Stimulated activated CD4-positive, alpha-beta T cell treated with anti-CD3 and anti-CD28 coated beads, Interleukin-1b, Interleukin-23, amount 100 ng/mL, for 1 hour (primary cell): ENCODE results near the gene UBR3.
"Not testable (repeated sequence)": the region's sequence is repeated elsewhere in the genome, so short reads cannot be mapped to it uniquely, and the experiment has no call there.

Source experiments
- DNase-seq, 2 donors: peaks; one replicate each; pipeline ENCODE4 v3.0.0-alpha.2; 2020; ENCODE audit warnings: low read depth in 2 of 2

UBR3 gene

DNA sequence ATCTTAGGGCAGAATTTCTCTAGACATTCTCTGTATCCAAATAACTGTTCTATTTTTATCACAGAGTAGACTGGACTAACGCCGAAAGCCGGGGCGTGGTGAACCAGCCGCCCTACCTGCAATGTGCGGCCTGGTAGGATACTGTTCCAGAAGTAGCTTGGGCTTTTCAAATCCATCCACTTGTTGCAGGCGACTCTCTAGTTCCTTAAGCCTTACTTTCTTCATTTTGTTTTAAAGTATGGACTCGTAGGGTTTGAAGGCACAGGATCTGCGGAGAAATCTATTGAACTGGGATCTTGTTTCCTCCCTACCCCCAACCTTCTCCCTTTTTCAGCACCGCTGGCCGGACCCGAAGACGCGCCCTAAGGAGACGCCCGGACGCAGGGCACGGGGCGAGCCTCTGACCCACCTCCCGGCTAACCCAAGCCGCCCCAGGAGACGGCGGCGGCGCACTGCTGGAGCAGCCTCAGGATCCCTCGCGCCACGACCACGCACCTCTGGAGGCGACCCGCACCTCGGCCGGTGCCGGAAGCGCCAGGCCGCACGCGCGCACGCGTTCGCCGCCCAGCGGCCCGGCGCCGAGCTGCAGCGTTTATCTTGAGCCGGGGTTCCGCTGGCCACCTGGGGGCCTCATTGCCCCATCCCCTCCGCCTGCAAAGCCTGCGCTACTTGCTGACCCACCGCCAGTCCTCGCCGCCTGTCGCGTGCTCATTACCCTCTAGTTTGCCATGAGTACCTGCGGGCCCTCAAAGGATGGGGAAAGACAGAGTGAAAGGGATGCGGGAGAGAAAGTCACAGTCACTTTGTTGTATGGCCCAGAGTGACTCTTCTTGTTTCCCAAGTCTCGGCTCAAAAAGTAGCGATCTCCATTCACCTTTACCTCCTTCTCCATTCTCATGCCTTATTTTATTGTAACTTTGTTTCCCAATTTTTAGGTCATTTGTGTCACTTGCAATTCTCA is 2.6 kb upstream of the UBR3 start, which contains the start of gene METTL5:
METTL5 (minus strand) TSS at position 533 of the 961 bp plus-strand sequence; CDS start at position 225, 308 bp downstream.
- peak; percentile 12 to 60 for DNase-seq

DNA sequence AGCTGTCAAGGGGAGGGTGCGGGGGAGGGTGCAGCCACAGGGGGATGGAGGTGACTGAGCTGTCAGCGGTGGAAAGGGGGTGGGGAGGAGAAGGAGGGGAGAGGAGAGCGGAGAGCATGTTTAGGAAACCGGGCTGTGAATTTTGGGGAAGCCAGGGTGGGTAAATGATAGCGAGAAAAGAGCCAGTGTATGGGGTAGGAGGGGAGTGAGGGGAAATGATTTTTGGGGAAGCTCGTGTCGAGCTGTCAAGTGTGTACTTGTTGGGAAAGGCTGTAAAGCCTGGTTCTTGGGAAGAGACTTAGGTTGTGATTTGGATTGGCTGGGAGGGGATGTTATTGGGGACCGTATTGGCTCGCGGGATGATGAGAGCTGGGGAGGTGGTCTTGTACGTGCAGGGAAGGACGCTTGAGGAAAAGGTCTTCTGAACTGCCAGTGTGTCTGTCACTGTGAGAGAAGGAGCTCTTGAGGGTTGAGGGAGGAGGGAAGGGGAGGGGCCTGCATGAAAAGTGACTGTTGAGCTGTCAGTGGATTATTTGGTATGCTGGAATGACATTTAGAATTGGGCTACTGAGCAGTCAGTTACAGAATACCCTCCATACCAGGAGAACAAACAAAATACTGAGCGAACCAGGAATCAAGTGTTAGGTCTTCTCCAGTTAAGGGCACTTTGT is 1.0 kb downstream of the UBR3 start:
- no peak for DNase-seq

DNA sequence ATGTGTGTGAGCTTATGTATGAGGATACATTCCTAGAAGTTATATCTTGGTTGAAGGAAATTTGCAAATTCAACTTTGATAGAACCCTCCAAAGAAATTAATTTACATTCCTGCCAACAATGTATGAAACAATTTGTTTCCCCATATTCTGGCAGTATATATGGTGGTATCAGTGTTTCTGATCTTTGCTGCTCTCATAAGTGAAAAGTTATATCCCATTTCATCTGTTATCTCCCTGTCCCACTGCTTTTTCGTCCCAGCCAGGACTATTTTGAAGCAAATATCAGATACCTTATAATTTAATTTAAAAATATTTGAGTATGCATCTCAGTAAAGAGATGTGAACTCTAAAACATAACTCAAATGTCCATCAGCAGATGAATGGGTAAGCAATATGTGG is 7.1 kb downstream of the UBR3 start:
- DNase-seq, result no peak

DNA sequence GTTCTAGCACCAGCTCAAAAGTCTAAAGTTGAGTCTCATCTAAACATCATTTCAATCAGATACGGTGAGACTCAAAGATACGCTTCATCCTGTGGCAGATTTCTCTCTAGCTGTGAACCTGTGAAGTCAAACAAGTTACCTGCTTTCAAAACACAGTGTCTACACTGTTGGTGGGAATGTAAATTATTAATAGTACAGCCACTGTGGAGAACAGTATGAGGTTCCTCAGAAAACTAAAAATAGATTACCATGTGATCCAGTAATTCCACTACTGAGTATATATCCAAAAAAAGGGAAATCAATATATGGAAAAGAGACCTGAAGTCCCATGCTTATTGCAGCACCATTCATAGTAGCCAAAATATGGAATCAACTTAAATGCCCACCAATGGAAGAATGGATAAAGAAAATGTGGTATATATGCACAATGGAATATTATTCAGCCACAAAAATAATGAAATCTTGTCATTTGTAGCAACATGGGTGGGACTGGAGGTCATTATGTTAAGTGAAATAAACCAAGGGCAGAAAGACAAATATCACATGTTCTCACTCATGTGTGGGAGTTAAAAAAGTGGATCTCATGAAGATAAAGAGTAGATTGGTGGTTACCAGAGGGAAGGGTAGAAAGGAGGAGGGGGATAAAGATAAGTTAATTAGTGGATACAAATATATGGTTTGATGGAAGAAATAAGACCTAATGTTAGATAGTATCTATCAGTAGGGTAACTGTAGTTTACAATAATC is 11.7 kb downstream of the UBR3 start:
- no peak for DNase-seq

DNA sequence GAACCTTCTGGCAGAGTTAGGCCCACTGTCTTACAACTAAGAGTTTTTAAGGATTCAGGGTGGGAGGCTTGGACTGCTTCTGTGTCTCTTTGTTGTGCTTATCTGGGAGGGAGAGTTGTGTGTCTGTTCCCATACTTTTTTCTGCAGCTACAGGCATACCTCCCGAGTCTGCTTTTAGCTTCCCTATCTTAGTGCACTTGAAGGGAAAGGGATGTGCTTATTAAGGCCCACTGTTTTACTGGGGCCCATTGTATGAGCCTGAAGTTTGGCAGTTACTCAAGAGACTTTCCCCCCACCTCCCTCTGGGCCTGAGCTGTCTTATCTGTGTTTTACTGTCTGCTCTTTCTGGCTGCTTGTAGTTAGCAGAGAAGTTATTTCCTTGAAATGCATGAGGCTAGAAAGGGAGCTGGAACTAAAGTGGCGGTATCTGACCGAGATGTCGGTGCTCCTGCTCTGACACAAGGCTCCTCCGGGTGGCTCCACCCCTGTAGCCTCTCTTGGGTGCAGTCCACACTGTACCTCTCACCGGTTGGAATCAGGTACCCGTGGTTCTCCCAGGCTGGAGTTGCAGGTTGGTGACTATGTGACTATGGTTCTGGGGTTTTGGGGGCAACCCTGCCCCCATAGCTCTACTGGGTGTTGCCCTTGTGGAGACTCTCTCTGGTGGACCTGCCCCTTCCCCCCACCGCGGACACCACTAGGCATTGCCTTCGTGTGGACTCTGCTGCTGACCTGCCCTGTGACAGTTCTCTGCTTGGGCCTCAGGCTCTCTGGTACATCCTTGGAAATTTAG is 12.9 kb downstream of the UBR3 start:
- no peak for DNase-seq

DNA sequence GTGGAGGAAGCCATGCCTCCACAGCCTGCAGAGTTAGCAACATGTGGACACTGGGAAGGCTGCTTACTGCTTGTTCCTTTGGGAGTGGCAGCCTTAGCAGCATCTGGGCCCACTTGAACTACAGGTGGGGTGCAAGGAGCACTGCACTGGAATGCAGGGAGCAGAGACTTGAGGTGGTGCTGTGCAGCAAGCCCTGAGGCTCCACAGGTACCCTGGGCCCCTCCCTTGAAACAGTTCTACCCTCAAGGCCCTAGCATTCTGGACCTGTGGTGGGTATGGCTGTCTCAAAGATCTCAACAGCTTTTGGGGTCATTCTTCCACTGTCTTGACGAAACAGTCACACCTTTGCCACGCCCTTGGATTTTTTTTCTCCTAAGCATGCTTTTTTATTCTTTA is 13.5 kb downstream of the UBR3 start:
- no peak for DNase-seq

DNA sequence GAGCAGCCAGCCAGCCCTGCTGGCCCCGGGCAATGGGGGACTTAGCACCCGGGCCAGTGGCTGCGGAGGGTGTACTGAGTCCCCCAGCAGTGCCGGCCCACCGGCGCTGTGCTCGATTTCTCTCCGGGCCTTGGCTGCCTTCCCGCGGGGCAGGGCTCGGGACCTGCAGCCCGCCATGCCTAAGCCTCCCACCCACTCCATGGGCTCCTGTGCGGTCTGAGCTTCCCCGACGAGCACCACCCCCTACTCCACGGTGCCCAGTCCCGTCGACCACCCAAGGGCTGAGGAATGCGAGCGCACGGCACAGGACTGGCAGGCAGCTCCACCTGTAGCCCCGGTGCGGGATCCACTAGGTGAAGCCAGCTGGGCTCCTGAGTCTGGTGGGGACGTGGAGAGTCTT is 14.4 kb downstream of the UBR3 start:
- DNase-seq, result not testable (repeated sequence)

DNA sequence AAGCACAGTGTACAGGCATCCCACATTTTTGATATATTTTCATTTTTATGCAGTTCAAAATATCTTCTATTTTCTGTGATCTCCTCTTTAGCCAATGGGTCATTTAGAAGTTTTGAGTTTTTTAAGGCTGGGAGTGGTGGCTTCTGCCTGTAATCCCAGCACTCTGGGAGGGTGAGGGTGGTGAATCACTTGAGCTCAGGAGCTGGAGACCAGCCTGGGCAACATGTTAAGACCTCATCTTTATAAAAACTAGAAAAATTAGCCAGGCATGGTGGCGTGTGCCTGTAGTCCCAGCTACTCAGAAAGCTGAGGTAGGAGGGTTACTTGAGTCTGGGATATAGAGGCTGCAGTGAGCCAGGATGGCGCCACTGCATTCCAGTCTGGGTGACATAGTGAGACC is 17.8 kb downstream of the UBR3 start:
- DNase-seq, result no peak

DNA sequence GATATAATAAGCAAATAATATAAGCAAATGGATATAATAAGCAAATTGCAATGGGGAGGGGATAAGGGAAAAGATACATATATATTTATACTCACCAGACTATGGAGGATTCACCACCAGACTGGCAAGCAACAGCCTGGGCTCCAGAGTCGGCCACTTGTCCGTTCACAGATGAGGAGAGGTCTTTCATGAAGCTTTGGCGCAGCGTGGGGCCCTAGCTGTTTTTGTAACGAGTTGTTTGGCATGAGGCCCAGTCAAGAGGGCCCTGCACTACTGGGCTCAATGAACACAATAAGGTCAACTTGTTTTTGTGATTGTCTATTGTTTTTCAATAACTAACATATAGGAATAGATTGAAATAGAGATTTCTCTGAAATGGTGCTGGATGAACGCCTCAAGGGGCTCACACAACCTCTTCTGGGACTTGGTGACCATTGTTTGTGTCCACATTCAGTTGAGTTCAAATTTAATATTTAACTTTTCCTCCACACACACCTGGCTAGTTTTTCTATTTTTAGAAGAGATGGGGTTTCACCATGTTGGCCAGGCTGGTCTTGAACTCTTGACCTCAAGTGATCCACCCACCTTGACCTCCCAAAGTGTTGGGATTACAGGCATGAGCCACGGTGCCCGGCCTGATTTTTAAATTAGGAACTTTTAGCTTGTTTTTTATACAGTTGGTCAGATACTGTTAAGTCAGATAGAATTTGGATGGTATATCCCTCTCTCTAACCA is 21.9 kb downstream of the UBR3 start:
- DNase-seq, result not testable (repeated sequence)

DNA sequence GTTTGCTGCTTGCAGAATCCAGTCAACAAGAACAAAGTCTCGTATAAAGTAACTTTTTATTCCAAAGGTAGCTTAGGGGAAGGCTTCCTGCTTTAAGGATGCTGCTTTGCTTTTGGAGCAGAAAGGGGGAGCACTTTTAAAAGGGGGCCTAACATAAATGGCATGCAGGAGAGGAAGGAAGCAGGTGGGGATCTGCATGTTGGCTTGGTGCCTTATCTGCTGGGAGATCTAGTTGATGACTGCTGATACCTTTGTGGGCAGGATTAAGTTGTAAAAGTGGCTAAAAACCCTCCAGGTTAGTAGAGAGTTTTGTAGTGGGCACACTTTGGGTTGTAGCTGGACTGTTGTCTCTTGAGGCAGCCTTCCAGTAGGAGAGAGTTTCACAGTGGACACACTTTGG is 22.5 kb downstream of the UBR3 start:
- no peak for DNase-seq

DNA sequence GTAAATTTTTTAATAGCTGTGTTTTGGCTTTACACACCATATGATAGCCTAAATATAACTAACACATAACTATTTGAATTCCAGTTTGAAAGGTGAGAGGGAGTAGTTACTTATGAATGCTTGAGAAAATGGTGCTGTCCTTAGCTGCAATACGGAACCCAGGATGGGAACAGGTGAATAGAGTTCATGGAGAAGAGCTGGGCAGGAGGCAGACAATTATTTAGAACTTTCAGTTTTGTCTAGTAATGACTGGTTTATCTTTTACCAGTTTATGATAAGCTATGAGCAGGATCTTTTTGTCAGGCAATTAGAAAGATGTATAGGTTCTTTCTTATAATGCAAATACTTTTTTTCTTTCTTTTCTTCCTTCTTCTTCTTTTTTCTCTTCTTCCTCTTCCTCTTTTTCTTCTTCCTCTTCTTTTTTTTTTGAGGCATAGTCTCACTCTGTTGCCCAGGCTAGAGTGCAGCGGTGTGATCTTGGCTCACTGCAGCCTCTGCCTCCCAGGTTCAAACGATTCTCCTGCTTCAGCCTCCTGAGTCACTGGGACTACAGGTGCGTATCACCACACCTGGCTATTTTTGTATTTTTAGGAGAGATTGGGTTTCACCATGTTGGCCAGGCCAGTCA is 25.9 kb downstream of the UBR3 start:
- DNase-seq, result no peak

DNA sequence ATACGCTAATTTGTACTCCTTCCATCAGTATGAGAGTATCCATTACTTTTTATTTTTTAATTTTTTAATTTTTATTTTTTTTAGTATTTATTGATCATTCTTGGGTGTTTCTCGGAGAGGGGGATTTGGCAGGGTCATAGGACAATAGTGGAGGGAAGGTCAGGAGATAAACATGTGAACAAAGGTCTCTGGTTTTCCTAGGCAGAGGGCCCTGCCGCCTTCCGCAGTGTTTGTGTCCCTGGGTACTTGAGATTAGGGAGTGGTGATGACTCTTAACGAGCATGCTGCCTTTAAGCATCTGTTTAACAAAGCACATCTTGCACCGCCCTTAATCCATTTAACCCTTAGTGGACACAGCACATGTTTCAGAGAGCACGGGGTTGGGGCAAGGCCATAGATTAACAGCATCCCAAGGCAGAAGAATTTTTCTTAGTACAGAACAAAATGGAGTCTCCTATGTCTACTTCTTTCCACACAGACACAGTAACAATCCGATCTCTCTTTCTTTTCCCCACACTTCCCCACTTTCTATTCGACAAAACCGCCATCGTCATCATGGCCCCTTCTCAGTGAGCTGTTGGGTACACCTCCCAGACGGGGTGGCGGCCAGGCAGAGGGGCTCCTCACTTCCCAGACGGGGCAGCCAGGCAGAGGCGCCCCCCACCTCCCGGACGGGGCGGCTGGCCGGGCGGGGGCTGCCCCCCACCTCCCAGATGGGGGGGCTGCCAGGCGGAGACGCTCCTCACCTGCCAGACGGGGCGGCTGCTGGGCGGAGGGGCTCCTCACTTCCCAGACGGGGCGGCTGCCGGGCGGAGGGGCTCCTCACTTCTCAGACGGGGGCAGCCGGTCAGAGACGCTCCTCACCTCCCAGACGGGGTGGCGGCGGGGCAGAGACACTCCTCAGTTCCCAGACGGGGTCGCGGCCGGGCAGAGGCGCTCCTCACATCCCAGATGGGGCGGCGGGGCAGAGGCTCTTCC is 28.3 kb downstream of the UBR3 start:
- DNase-seq, result not testable (repeated sequence)

DNA sequence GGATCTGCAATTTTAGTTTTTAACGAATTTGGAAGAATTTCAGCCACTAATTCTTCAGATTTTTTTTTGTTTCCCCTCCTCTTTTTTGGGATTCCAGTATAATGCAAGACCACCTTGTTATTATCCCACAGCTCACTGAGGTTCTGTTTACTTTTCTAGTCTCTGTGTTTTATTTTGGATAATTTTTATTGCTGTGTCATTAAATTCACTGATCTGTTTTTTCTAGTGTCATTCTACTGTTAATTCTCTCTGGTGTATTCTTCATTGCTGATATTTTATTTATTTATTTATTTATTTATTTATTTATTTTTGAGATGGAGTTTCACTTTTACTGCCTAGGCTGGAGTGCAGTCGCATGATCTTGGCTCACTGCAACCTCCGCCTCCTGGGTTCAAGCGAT is 32.2 kb downstream of the UBR3 start:
- DNase-seq, result no peak

DNA sequence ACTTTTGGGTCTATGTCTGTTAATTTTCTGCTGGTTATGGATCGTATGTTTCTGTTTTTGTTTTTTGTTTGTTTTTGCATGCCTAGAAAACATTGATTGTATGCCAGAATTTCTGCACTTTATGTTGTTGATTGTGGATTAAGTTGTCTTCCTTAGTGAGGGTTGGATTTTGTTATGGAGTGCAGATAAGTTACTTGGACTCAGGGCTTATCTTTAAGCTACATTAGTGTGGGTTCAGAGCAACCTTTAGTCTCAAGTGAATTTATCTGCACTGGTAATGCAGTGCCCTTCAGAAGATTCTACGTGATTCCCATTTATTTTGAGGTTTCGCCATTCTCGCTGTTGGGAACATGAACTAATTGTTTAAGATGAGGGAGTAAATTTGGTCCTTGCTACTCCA is 32.9 kb downstream of the UBR3 start:
- DNase-seq, result no peak

DNA sequence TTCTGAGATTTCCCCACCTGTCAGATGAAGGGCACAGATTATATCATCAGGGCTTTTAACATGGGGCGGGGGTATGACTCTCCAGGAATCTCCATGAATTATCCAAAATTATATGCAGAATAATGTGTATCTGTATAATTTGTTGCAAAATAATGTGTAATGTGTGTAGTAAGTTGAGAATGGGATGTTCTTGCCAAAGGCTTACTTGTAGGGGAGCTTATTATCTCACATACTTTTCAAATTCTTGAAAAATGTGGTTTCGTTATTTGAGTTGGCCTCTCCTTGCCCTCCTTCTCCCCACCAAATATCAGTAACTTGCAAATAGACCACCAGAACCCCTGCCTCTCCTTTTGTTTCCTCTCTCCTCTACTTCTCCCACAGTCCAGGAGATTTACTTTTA is 35.6 kb downstream of the UBR3 start:
- DNase-seq, result no peak

DNA sequence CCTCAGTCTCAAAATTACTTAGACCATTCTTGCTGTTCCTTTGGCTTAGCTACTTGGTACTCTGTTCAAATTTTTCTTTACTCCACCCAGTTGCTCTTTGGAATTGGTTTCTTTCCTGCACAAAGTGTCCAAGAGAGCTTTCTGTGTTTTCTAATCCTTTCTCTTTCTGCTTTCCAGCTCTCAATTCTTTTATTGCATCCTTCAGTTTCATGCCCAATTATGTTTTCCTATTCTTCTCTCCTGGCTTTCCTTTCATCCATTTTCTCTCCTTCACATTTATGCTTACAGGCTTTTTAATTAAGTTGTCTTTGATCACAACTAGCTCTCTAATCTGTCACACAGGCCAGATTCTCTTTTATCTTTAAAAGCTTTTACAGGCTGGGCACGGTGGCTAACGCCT is 38.2 kb downstream of the UBR3 start:
- DNase-seq, result no peak

DNA sequence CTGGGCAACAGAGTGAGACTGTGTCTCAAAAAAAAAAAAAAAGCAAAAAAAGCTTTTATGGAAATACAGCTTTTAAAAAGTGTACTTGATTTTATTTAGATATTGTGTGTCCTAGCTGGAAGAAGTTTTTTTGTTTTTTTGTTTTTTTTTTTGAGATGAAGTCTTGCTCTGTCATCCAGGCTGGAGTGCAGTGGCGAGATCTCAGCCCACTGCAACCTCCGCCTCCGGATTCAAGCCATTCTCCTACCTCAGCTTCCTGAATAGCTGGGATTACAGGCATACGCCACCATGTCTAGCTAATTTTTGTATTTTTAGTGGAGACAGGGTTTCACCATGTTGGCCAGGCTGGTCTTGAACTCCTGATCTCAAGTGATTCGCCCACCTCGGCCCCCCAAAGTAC is 39.0 kb downstream of the UBR3 start:
- DNase-seq, result not testable (repeated sequence)

DNA sequence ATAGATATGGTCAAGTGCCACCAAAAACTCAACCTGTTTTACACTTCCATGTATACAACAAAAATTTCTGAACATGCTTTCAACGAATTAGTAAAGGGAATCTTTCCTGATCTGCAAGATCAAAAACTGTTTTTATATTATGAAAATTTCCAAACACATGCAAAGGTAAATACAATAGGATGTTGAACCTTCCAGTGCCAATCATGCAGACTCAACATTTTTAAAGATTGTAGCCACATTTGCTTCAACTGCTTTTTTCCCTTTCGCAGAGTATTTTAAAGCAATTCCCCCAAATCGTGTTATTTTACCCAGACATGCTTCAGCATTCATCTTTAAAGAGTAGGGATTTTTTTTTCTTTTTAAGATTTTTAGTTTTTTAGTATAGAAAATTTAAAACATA is 40.3 kb downstream of the UBR3 start:
- DNase-seq, result no peak

DNA sequence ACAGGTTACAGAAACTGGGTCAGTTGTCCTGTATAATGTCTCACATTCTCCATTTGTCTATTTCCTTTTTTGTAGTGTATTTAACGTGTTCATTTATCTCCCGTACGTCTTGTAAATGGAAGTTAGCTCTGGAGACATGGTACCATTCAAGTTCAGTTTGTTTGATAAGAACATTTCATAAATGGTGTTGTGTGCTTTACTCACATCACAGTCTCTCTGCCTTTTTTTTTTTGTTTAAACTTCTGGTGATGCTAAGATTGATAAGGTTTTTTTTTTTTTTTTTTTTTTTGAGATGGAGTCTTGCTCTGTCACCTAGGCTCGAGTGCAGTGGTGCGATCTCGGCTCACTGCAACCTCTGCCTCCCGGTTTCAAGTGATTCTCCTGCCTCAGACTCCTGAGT is 41.7 kb downstream of the UBR3 start:
- DNase-seq, result no peak
